GM21390 (cell line): Measurements from ENCODE around the gene STARD5.

Source experiments
- ATAC-seq: cut with Tn5 transposase; IDR thresholded peaks from one replicate; pipeline ENCODE4 v1.9.1; 2021; ENCODE audit not compliant: unreplicated experiment

STARD5 gene

GRCh38 chr15:81275711-81276392, 48.1 kb downstream of the STARD5 start:
- no peak for ATAC-seq

GRCh38 chr15:81274931-81275707, 48.8 kb downstream of the STARD5 start:
- peak; percentile 92 for ATAC-seq

GRCh38 chr15:81274255-81274654, 49.7 kb downstream of the STARD5 start:
- no peak for ATAC-seq

- no peak for ATAC-seq
Observed at GRCh38 chr15:81273855-81274254, 50.1 kb downstream of the STARD5 start.

- no peak for ATAC-seq
Observed at GRCh38 chr15:81273200-81273599, 50.7 kb downstream of the STARD5 start.

GRCh38 chr15:81271761-81272644, 51.9 kb downstream of the STARD5 start:
- ATAC-seq = no peak

GRCh38 chr15:81270781-81271491, 53.0 kb downstream of the STARD5 start:
- no peak for ATAC-seq

- ATAC-seq = no peak
Observed at GRCh38 chr15:81270188-81270587, 53.8 kb downstream of the STARD5 start.

GRCh38 chr15:81268881-81269601, 54.9 kb downstream of the STARD5 start:
- no peak for ATAC-seq

- ATAC-seq = no peak
Observed at GRCh38 chr15:81268340-81268739, 55.6 kb downstream of the STARD5 start.

GRCh38 chr15:81265944-81266775, 57.8 kb downstream of the STARD5 start:
- ATAC-seq = peak; percentile 88

GRCh38 chr15:81265256-81265943, 58.5 kb downstream of the STARD5 start:
- peak; percentile 8 for ATAC-seq

- ATAC-seq = no peak
Observed at GRCh38 chr15:81264072-81264857, 59.7 kb downstream of the STARD5 start.

GRCh38 chr15:81263477-81263876, 60.5 kb downstream of the STARD5 start:
- no peak for ATAC-seq

- no peak for ATAC-seq
Observed at GRCh38 chr15:81261172-81261811, 62.6 kb downstream of the STARD5 start.

- ATAC-seq = no peak
Observed at GRCh38 chr15:81259760-81260298, 64.1 kb downstream of the STARD5 start.
